CD14-positive monocyte (primary cell): ENCODE results near the gene PNLIP. TPM values are rescaled to one million over a fixed set of nuclear protein-coding genes. Genes with fewer than 3 reads are reported as not detected.

Experiments used
- DNase-seq, 3 donors: peaks; one replicate each; pipeline ENCODE4 v3.0.0-alpha.2; 2011 to 2022
- H2AFZ ChIP-seq: 2 replicates; pipeline ENCODE4 v1.6.0; 2012; ENCODE audit warnings: mild to moderate bottlenecking, low read depth, low read length, inconsistent platforms; ENCODE audit not compliant: insufficient read depth, poor library complexity, severe bottlenecking
- H3K27ac ChIP-seq, 2 donors: 1 replicate in 1 of 2; 2 replicates in 1 of 2; pipeline ENCODE4 v1.5.1; 2012 to 2013; ENCODE audit warnings: low read length in 2 of 2, control low read depth in 1 of 2, inconsistent platforms in 1 of 2, low read depth in 1 of 2, mild to moderate bottlenecking in 1 of 2
- H3K27me3 ChIP-seq, 2 donors: one replicate each; pipeline versions ENCODE4 v1.6.0 to v1.6.1; 2011 to 2013; ENCODE audit warnings: low read length in 2 of 2; ENCODE audit not compliant: control insufficient read depth in 2 of 2, insufficient read depth in 2 of 2
- H3K36me3 ChIP-seq, 2 donors: replicated peaks in 1 of 2; 1 replicate in 1 of 2; 2 replicates in 1 of 2; pipeline versions ENCODE4 v1.5.1 to v1.6.1; 2012 to 2013; ENCODE audit warnings: low read length in 2 of 2, control low read depth in 1 of 2, inconsistent platforms in 1 of 2, mild to moderate bottlenecking in 1 of 2; ENCODE audit not compliant: insufficient read depth in 2 of 2, control insufficient read depth in 1 of 2
- H3K4me1 ChIP-seq, 2 donors: 1 replicate in 1 of 2; 2 replicates in 1 of 2; pipeline versions ENCODE4 v1.5.1 to v1.6.1; 2012 to 2013; ENCODE audit warnings: low read length in 2 of 2, control low read depth in 1 of 2, inconsistent platforms in 1 of 2, mild to moderate bottlenecking in 1 of 2, moderate library complexity in 1 of 2; ENCODE audit not compliant: insufficient read depth in 2 of 2, control insufficient read depth in 1 of 2
- H3K4me2 ChIP-seq: replicated peaks from 2 replicates; pipeline ENCODE3; 2012; ENCODE audit warnings: low read length, moderate library complexity, mild to moderate bottlenecking; ENCODE audit not compliant: poor library complexity, severe bottlenecking; ENCODE audit errors: extremely low read depth
- H3K4me3 ChIP-seq, 3 experiments: fragments of 200-600 bp in 1 of 3; sonication (generic) in 1 of 3; replicated peaks in 1 of 3; 1 replicate in 2 of 3; 2 replicates in 1 of 3; pipeline ENCODE4 v1.5.1; 2011 to 2013; ENCODE audit warnings: low read length in 3 of 3, mild to moderate bottlenecking in 3 of 3, control low read depth in 2 of 3, low read depth in 2 of 3, inconsistent platforms in 1 of 3, moderate library complexity in 1 of 3
- H3K79me2 ChIP-seq: 2 replicates; pipeline ENCODE4 v1.6.0; 2012; ENCODE audit warnings: mild to moderate bottlenecking, control low read depth, inconsistent platforms, low read length, moderate library complexity; ENCODE audit not compliant: insufficient read depth
- H3K9ac ChIP-seq: 2 replicates; pipeline ENCODE4 v1.6.0; 2017; ENCODE audit warnings: low read length, mild to moderate bottlenecking; ENCODE audit not compliant: insufficient read depth, poor library complexity, severe bottlenecking
- H3K9me3 ChIP-seq, 2 donors: replicated peaks in 1 of 2; 1 replicate in 1 of 2; 2 replicates in 1 of 2; pipeline versions ENCODE4 v1.5.1 to v1.6.1; 2012 to 2013; ENCODE audit warnings: low read length in 2 of 2, control low read depth in 1 of 2; ENCODE audit not compliant: control insufficient read depth in 1 of 2, insufficient read depth in 1 of 2
- H4K20me1 ChIP-seq: 2 replicates; pipeline ENCODE4 v1.6.0; 2012; ENCODE audit warnings: mild to moderate bottlenecking, low read length, control low read depth, moderate library complexity; ENCODE audit not compliant: insufficient read depth
- H3K27ac Mint-ChIP-seq, 7 donors: one replicate each; pipeline ENCODE4 v1.8.0; 2020; ENCODE audit warnings: mild to moderate bottlenecking in 7 of 7, mixed read lengths in 7 of 7, moderate library complexity in 6 of 7, inconsistent platforms in 2 of 7
- H3K27me3 Mint-ChIP-seq, 3 donors: one replicate each; pipeline ENCODE4 v1.8.0; 2021 to 2022; ENCODE audit warnings: low read depth in 3 of 3, mild to moderate bottlenecking in 3 of 3, mixed read lengths in 3 of 3, moderate library complexity in 3 of 3, inconsistent platforms in 1 of 3
- H3K36me3 Mint-ChIP-seq, 2 donors: one replicate each; pipeline ENCODE4 v1.8.0; 2020; ENCODE audit warnings: mixed read lengths in 2 of 2, inconsistent platforms in 1 of 2, mild to moderate bottlenecking in 1 of 2
- H3K4me1 Mint-ChIP-seq: one replicate; pipeline ENCODE4 v1.8.0; 2020; ENCODE audit warnings: mild to moderate bottlenecking, mixed read lengths
- H3K4me3 Mint-ChIP-seq, 2 donors: one replicate each; pipeline ENCODE4 v1.8.0; 2020; ENCODE audit warnings: mild to moderate bottlenecking in 2 of 2, mixed read lengths in 2 of 2, moderate library complexity in 1 of 2
- H3K9me3 Mint-ChIP-seq, 7 donors: one replicate each; pipeline ENCODE4 v1.8.0; 2020 to 2022; ENCODE audit warnings: mixed read lengths in 7 of 7, mild to moderate bottlenecking in 6 of 7, moderate library complexity in 6 of 7, inconsistent platforms in 2 of 7
- CTCF ChIP-seq: fragments of 200-600 bp; IDR thresholded peaks from one replicate; pipeline ENCODE4 v1.8.0; 2022; ENCODE audit warnings: antibody characterized with exemption, mild to moderate bottlenecking
- WGBS: methylation state at CpG from one replicate; pipeline ENCODE4 v1.1.5; 2013; ENCODE audit warnings: missing lambda C conversion rate; ENCODE audit not compliant: insufficient coverage; 5-methylcytosine and 5-hydroxymethylcytosine counted together
- intact Hi-C, 2 donors: fragments of 100-400 bp; cut with micrococcal nuclease; formaldehyde crosslinking; loops; one replicate each; pipeline versions ENCODE4 v1.15.0 to v1.15.1; 2023
- polyA plus RNA-seq, 3 donors: library from polyadenylated mRNA; depleted of rRNA in 1 of 3; unstranded in 2 of 3; stranded (reverse) in 1 of 3; fragments of 300-500 nt in 2 of 3; fragments of >200 nt in 1 of 3; fragmentation: Illumina TruSeq in 2 of 3; gene quantifications; 1 replicate in 2 of 3; 2 replicates in 1 of 3; pipeline ENCODE4 v1.2.3, GENCODE V29; 2012 to 2021

Gene PNLIP
- polyA plus RNA-seq, 3 donors = not detected

GRCh38 chr10:116590590-116591444 is 45.1 kb downstream of the PNLIP start, which contains the start of gene PNLIPRP1:
PNLIPRP1 (plus strand) TSS chr10:116590959; CDS start chr10:116591130, 171 bp downstream.
- no peaks in the 10 kb centered on the region for H3K36me3 ChIP-seq
- H3K27ac ChIP-seq = no peak within 1 kb of the TSS
- H3K9me3 Mint-ChIP-seq = peaks cover 0 to 3% (median 1%) of the 10 kb centered on the region in 7 donors
- H3K27me3 ChIP-seq = no peaks in the 10 kb centered on the region
- H3K36me3 Mint-ChIP-seq = no peaks in the 10 kb centered on the region
- H3K4me2 ChIP-seq = no peak within 1 kb of the TSS
- H3K4me3 Mint-ChIP-seq = no peak within 1 kb of the TSS
- no peak for TF ChIP-seq CTCF
- no peak for DNase-seq
- H3K27me3 Mint-ChIP-seq = peaks cover 0 to 5% (median 2%) of the 10 kb centered on the region in 3 donors
- no peak within 1 kb of the TSS for H3K9ac ChIP-seq
- no peaks in the 10 kb centered on the region for H3K4me1 Mint-ChIP-seq
- H3K9me3 ChIP-seq = no peaks in the 10 kb centered on the region
- H3K4me1 ChIP-seq = no peaks in the 10 kb centered on the region
- no peak within 1 kb of the TSS for H3K4me3 ChIP-seq
- intact Hi-C loops = no loop called here
- H3K27ac Mint-ChIP-seq = peak within 1 kb of the TSS in 1 of 7 donors; percentile 54
- H2AFZ ChIP-seq = no peak within 1 kb of the TSS
- WGBS = 85% methylated on average over 2 of the region's 9 CpGs
- H4K20me1 ChIP-seq = no peaks in the 10 kb centered on the region
- H3K79me2 ChIP-seq = no peaks in the 10 kb centered on the region

- no peak overlapping the region for H3K9ac ChIP-seq
- no peak overlapping the region for H3K4me2 ChIP-seq
- H3K36me3 ChIP-seq = no peaks in the 10 kb centered on the region
- H3K9me3 ChIP-seq = no peaks in the 10 kb centered on the region
- intact Hi-C loops = no loop called here
- no peak overlapping the region for H3K4me3 ChIP-seq
- no peak overlapping the region for H2AFZ ChIP-seq
- H3K9me3 Mint-ChIP-seq = peaks cover 0 to 3% (median 0%) of the 10 kb centered on the region in 7 donors
- H4K20me1 ChIP-seq = no peaks in the 10 kb centered on the region
- no peak for TF ChIP-seq CTCF
- no peak overlapping the region for H3K27ac Mint-ChIP-seq
- H3K27me3 ChIP-seq = no peaks in the 10 kb centered on the region
- no peaks in the 10 kb centered on the region for H3K4me1 ChIP-seq
- no peak overlapping the region for H3K4me3 Mint-ChIP-seq
- 90% methylated on average over 5 of the region's 5 CpGs for WGBS
- H3K27me3 Mint-ChIP-seq = peaks cover 0 to 4% (median 2%) of the 10 kb centered on the region in 3 donors
- no peaks in the 10 kb centered on the region for H3K79me2 ChIP-seq
- no peaks in the 10 kb centered on the region for H3K4me1 Mint-ChIP-seq
- no peaks in the 10 kb centered on the region for H3K36me3 Mint-ChIP-seq
- DNase-seq = no peak
- H3K27ac ChIP-seq = no peak overlapping the region
Measured at GRCh38 chr10:116593139-116593740, 47.5 kb downstream of the PNLIP start.
